Measurements from ENCODE around the gene GPRIN3. TPM values are rescaled to one million over a fixed set of nuclear protein-coding genes. Genes with fewer than 3 reads are reported as not detected.

GPRIN3 gene
- total RNA-seq, 1 experiment from 2014 or later, result 0.39 TPM

DNA sequence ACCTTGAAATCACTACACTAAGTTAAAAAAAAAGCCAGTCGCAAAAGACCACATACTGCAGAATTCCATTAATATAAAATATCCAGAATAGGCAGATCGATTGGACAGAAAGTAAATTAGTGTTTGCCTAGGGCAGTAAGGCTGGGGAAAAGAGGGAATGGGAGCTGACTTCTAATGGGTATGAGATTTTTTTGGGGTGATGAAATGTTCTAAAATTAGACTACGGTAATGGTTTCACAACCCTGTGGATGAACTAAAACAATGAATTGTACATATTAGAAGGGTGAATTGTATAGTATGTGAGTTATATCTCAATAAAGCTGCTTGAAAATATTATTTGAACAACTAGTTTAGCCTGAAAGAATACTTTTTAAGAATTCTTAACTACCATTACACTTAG lies 6.7 kb upstream of the GPRIN3 start:
- Histone ChIP-seq H3K9me2 (ENCODE audit: insufficient read depth) (no peaks in the 10 kb centered on the region), H3K36me3 (ENCODE audit: control insufficient read depth in 1 of 2, insufficient read depth in 2 of 2, low read length in 2 of 2) (no peaks in the 10 kb centered on the region), H3K79me2 (ENCODE audit: insufficient read depth, low read length) (no peaks in the 10 kb centered on the region), H3K4me3 (replicated peaks in 1 of 2; ENCODE audit: low read depth in 1 of 2, low read length in 2 of 2) (no peak overlapping the region), H2AFZ (ENCODE audit: low read depth, low read length, poor library complexity, severe bottlenecking) (no peak overlapping the region), H3K9me3 (ENCODE audit: control insufficient read depth in 1 of 2, insufficient read depth in 1 of 2, low read depth in 1 of 2, low read length in 2 of 2) (no peaks in the 10 kb centered on the region), H3K4me2 (ENCODE audit: low read length) (no peak overlapping the region), H3K9ac (ENCODE audit: low read length) (no peak overlapping the region), H3K27me3 (ENCODE audit: insufficient read depth, low read length) (no peaks in the 10 kb centered on the region), H3K4me1 (ENCODE audit: control insufficient read depth in 1 of 2, insufficient read depth in 2 of 2, low read length in 2 of 2) (no peaks in the 10 kb centered on the region), H4K20me1 (ENCODE audit: insufficient read depth) (no peaks in the 10 kb centered on the region), H3K27ac (ENCODE audit: low read depth, low read length) (no peak overlapping the region)
- no peak for DNase-seq (ENCODE audit: low read depth, low spot score)
- RAD21 ChIA-PET (ENCODE audit: low non-redundant PET in 1 of 2, low total read pairs in 2 of 2, uncharacterized antibody in 2 of 2, unreplicated experiment in 2 of 2), result no interaction called here
- POLR2A ChIA-PET, result no interaction called here
- ATAC-seq, result no peak
- TF ChIP-seq EZH2 (IDR thresholded peaks at IDR 0.05), result no peak
- TF ChIP-seq FOSL1 (IDR thresholded peaks at IDR 0.05; ENCODE audit: low read depth), result no peak
- no peak for TF ChIP-seq ZNF274 (IDR thresholded peaks at IDR 0.05; ENCODE audit: low read depth, low read length)
- TF ChIP-seq CEBPB (IDR thresholded peaks at IDR 0.05; ENCODE audit: low read depth), result no peak
- TF ChIP-seq, protein P1, sequence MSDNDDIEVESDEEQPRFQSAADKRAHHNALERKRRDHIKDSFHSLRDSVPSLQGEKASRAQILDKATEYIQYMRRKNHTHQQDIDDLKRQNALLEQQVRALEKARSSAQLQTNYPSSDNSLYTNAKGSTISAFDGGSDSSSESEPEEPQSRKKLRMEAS (IDR thresholded peaks at IDR 0.05), result no peak
- no peak for TF ChIP-seq SIN3A (IDR thresholded peaks at IDR 0.05; ENCODE audit: low read depth)
- TF ChIP-seq, protein P2, sequence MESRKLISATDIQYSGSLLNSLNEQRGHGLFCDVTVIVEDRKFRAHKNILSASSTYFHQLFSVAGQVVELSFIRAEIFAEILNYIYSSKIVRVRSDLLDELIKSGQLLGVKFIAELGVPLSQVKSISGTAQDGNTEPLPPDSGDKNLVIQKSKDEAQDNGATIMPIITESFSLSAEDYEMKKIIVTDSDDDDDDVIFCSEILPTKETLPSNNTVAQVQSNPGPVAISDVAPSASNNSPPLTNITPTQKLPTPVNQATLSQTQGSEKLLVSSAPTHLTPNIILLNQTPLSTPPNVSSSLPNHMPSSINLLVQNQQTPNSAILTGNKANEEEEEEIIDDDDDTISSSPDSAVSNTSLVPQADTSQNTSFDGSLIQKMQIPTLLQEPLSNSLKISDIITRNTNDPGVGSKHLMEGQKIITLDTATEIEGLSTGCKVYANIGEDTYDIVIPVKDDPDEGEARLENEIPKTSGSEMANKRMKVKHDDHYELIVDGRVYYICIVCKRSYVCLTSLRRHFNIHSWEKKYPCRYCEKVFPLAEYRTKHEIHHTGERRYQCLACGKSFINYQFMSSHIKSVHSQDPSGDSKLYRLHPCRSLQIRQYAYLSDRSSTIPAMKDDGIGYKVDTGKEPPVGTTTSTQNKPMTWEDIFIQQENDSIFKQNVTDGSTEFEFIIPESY (IDR thresholded peaks at IDR 0.05; ENCODE audit: extremely low read depth, insufficient replicate concordance, low read length), result no peak
- TF ChIP-seq, protein P3, sequence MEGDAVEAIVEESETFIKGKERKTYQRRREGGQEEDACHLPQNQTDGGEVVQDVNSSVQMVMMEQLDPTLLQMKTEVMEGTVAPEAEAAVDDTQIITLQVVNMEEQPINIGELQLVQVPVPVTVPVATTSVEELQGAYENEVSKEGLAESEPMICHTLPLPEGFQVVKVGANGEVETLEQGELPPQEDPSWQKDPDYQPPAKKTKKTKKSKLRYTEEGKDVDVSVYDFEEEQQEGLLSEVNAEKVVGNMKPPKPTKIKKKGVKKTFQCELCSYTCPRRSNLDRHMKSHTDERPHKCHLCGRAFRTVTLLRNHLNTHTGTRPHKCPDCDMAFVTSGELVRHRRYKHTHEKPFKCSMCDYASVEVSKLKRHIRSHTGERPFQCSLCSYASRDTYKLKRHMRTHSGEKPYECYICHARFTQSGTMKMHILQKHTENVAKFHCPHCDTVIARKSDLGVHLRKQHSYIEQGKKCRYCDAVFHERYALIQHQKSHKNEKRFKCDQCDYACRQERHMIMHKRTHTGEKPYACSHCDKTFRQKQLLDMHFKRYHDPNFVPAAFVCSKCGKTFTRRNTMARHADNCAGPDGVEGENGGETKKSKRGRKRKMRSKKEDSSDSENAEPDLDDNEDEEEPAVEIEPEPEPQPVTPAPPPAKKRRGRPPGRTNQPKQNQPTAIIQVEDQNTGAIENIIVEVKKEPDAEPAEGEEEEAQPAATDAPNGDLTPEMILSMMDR (IDR thresholded peaks at IDR 0.05 in 2 of 3, conservative IDR thresholded peaks at IDR 0.05 in 1 of 3; ENCODE audit: borderline replicate concordance in 1 of 3, insufficient read depth in 1 of 3, low read depth in 2 of 3, low read length in 2 of 3), result no peak
- no peak for TF ChIP-seq POLR2AphosphoS5 (IDR thresholded peaks at IDR 0.05; ENCODE audit: low read depth, low read length)
- no peak for TF ChIP-seq POLR2A (IDR thresholded peaks at IDR 0.05; ENCODE audit: borderline replicate concordance, extremely low read depth, insufficient read depth, insufficient read length)
- TF ChIP-seq EZH2phosphoT487 (IDR thresholded peaks at IDR 0.05; ENCODE audit: borderline replicate concordance), result no peak
- no peak for TF ChIP-seq ZFX (IDR thresholded peaks at IDR 0.05)
- TF ChIP-seq SRF (IDR thresholded peaks at IDR 0.05; ENCODE audit: low read depth), result no peak
- TF ChIP-seq, protein P4, sequence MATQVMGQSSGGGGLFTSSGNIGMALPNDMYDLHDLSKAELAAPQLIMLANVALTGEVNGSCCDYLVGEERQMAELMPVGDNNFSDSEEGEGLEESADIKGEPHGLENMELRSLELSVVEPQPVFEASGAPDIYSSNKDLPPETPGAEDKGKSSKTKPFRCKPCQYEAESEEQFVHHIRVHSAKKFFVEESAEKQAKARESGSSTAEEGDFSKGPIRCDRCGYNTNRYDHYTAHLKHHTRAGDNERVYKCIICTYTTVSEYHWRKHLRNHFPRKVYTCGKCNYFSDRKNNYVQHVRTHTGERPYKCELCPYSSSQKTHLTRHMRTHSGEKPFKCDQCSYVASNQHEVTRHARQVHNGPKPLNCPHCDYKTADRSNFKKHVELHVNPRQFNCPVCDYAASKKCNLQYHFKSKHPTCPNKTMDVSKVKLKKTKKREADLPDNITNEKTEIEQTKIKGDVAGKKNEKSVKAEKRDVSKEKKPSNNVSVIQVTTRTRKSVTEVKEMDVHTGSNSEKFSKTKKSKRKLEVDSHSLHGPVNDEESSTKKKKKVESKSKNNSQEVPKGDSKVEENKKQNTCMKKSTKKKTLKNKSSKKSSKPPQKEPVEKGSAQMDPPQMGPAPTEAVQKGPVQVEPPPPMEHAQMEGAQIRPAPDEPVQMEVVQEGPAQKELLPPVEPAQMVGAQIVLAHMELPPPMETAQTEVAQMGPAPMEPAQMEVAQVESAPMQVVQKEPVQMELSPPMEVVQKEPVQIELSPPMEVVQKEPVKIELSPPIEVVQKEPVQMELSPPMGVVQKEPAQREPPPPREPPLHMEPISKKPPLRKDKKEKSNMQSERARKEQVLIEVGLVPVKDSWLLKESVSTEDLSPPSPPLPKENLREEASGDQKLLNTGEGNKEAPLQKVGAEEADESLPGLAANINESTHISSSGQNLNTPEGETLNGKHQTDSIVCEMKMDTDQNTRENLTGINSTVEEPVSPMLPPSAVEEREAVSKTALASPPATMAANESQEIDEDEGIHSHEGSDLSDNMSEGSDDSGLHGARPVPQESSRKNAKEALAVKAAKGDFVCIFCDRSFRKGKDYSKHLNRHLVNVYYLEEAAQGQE (IDR thresholded peaks at IDR 0.05; ENCODE audit: low read depth), result no peak
- TF ChIP-seq, protein P5, sequence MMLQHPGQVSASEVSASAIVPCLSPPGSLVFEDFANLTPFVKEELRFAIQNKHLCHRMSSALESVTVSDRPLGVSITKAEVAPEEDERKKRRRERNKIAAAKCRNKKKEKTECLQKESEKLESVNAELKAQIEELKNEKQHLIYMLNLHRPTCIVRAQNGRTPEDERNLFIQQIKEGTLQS (IDR thresholded peaks at IDR 0.05), result no peak
- no peak for TF ChIP-seq YY1 (IDR thresholded peaks at IDR 0.05; ENCODE audit: extremely low read depth, insufficient replicate concordance, low read depth, low read length)
- TF ChIP-seq EGR1 (IDR thresholded peaks at IDR 0.05; ENCODE audit: low read depth), result no peak
- no peak for TF ChIP-seq JUND (IDR thresholded peaks at IDR 0.05)
- no peak for TF ChIP-seq ELF1 (IDR thresholded peaks at IDR 0.05; ENCODE audit: borderline replicate concordance, low read depth)
- no peak for TF ChIP-seq TCF7L2 (IDR thresholded peaks at IDR 0.05; ENCODE audit: borderline replicate concordance, extremely low read depth, insufficient read depth, insufficient read length)
- CTCF ChIA-PET, result no interaction called here
- intact Hi-C loops (cut with micrococcal nuclease), result no loop called here
- no TSS peak for BruUV-seq (replicated peaks)

Data from HCT116 (cell line).